D721Med (cell line): ENCODE results near the gene FAM187B.

Source experiments
- DNase-seq: peaks from one replicate; pipeline ENCODE4 v3.0.0; 2011; ENCODE audit warnings: low spot score; ENCODE audit not compliant: insufficient read length
- FAIRE-seq: peaks from 2 replicates; lab custom pipeline; 2011; peaks lifted over from hg19 to GRCh38; lab: Jason Lieb, UNC
- TF ChIP-seq, protein P1 (sequence below): IDR thresholded peaks from 2 replicates; pipeline ENCODE4 v1.5.1; 2012; ENCODE audit warnings: mild to moderate bottlenecking, control low read depth; ENCODE audit not compliant: insufficient read depth; ENCODE audit errors: missing control alignments

The FAM187B gene

DNA sequence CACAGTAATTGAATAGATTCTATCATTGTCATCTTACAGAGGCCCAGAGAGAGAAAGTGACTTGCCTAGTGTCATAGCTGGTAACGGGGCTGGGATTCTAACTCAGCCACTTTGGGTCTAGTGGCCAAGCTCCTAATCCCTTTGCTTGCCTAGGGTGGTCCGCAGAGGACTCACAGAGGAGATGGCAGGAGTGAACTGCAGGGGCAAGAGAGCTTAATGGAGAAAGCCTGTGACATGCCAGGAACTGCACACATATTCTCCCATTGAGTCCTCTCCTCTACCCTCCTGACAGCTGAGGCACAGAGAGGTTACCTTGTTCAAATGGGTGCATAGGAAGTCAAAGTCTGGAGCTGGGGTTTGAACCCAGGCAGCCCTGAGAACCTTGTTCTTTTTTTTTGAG, 22.9 kb upstream of the FAM187B start:
- FAIRE-seq = no peak
- DNase-seq = no peak
- TF ChIP-seq, protein P1, sequence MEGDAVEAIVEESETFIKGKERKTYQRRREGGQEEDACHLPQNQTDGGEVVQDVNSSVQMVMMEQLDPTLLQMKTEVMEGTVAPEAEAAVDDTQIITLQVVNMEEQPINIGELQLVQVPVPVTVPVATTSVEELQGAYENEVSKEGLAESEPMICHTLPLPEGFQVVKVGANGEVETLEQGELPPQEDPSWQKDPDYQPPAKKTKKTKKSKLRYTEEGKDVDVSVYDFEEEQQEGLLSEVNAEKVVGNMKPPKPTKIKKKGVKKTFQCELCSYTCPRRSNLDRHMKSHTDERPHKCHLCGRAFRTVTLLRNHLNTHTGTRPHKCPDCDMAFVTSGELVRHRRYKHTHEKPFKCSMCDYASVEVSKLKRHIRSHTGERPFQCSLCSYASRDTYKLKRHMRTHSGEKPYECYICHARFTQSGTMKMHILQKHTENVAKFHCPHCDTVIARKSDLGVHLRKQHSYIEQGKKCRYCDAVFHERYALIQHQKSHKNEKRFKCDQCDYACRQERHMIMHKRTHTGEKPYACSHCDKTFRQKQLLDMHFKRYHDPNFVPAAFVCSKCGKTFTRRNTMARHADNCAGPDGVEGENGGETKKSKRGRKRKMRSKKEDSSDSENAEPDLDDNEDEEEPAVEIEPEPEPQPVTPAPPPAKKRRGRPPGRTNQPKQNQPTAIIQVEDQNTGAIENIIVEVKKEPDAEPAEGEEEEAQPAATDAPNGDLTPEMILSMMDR = no peak

DNA sequence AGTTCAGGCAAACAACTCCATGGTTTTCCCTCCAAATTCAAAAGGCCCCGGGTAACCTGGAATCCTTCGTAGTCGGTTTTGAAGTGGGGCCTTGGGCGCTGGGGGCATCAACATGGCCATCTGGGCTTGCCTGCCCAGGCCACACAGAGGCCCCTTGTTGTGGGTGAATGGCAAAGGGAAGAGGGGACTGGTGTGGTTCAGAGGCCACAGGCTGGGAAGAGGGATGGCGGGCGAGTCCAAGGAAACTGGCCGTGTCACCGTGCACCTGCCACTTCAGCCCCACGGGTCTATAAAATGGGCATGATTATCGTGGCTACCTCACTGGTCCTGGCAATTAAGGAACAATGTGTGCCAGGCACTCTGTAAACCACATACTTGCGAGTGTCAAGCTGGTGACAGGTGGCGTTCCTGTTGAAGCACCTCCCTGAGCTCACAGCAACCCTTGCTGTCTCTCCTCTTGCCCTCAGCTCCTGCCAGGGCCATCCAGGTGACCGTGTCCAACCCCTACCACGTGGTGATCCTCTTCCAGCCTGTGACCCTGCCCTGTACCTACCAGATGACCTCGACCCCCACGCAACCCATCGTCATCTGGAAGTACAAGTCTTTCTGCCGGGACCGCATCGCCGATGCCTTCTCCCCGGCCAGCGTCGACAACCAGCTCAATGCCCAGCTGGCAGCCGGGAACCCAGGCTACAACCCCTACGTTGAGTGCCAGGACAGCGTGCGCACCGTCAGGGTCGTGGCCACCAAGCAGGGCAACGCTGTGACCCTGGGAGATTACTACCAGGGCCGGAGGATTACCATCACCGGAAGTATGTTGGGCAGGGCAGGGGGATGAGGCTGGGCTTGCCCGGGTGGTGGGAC, 21.5 kb upstream of the FAM187B start:
- TF ChIP-seq, protein P1 = no peak
- FAIRE-seq (no peak), DNase-seq (no peak)

DNA sequence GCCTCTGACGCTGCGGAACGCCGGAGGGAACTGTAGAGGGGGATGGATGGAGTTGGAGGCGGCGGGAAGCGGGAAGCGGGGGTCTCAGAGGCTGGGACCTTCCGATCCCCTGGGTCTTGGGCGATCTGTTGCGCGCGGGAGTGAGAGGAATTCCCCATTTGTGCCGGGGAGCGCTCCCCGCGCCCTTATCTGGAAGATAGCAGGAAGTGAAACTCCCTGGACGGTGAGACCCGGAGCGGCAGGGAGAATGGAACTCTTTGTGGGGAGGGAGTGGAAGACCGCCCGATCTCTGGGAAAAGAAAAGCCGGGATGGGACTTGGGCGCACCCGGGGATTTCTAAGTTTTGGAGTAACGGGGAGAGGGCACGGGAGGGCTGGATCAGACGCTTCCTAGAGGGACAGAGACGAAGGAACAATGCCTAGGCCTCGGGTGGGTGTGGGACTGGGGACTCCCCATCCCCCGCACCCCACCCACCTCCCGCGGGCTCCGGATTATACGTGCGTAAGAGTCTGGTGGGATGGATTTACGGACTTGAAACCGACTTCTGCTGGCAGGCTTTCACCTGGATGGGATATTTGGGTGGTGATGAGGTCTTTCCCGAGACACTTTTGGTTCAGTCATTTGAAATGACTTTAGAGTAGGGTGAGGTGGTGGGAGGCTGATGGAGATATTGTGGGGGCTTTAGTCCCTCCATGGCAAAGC, 20.8 kb upstream of the FAM187B start:
- FAIRE-seq (no peak), DNase-seq (no peak)
- TF ChIP-seq, protein P1 = no peak

DNA sequence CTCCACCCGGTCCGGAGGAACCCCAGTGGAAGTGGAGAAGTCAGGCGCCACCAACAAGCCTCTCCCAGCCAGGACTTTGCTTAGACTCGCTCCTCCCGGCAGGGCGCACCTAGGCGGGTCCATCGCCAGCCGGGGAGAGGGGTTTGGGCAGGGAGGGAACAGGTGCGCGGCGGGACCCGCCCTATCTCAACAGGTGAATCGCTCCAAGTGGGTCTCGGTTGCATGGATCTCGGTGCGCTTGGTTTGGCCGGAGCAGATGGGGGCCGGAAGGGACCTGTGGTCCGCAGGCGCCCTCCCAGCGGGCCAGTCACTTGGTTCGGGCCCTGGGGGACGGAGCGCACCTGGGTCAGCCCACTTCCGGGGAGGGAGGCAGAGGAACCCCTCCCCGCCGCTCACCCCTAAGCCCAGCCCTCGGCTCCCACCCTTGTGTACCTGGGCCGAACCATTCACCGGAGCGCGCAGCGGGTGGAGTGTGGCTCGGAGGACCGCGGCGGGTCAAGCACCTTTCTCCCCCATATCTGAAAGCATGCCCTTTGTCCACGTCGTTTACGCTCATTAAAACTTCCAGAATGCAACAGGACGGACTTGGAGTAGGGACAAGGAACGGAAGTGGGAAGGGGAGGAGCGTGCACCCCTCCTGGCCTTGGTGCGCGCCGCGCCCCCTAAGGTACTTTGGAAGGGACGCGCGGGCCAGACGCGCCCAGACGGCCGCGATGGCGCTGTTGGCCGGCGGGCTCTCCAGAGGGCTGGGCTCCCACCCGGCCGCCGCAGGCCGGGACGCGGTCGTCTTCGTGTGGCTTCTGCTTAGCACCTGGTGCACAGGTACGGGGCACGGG, 20.0 kb upstream of the FAM187B start, which contains the start of gene LSR:
Gene LSR (plus strand): TSS at position 693 of the 836 bp plus-strand sequence. CDS start 21 bp downstream, at position 714.
- DNase-seq (no peak), FAIRE-seq (no peak)
- TF ChIP-seq, protein P1 = no peak

DNA sequence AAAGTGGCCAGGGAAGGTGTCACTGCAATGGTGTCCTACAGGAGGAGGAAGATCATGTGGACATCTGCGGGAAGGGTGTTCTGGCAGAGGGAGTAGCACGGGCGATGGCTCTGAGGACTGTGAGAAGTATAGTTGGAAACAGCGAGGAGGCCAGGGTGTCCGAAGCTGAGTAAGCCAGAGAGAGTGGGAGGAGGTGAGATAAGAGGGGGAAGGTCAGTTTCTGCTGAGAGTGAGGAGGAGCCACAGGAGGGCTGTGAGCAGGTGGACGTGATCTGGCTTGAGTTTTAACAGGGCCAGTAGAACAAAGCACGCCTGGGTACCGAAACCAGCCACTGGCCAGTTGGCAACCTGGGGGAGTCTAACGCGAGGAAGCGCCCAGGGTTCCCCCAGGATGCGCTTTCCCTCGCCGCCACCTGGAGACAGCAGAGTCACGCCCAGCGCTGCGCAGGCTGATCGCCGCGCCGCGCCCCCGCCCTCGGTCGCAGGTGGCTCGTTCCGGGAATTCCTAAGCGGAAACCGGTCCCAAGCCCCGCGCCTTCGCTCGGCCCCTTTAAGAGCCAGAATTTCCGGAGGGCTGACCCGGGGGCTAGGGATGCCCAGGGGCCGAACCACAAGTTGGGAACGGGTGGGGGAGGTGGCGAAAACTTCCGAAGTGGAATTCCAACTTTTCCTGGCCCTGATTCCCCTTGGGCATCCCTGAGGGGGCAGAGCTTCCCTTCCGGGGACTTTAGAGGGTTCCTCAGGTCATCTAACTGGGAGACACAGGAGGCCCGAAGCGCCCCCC, 19.2 kb upstream of the FAM187B start:
- no peak for DNase-seq
- FAIRE-seq = no peak
- TF ChIP-seq, protein P1 = no peak

DNA sequence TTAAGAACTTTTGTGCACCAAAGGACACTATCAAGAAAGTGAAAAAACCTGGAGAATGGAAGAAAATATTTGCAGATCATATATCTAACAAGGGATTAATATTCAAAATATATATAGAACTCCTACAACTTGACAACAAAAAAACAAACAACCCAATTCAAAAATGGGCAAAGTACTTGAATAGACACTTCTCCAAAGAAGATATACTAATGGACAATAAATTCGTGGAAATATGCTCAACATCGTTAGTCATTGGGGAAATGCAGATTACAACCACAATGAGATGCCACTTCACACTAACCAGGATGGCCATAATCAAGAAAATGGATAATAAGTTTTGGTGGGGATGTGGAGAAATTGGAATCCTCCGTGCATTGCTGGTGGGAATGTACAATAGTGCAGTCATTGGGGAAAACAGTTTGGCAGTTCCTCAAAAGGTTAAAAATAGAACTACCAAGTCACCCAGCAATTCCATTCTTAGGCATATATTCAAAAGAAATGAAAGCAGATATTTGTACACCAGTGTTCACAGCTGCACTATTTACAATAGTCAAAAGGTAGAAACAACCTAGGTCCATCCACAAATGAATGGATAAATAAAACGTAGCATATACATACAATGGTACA, 18.0 kb upstream of the FAM187B start:
- TF ChIP-seq, protein P1 = no peak
- no peak for FAIRE-seq
- no peak for DNase-seq
